ENCODE measurements around the gene HOXB6.

HOXB6 gene

GRCh38 chr17:48577946-48578615 lies 26.7 kb downstream of the HOXB6 start, which contains the start of gene HOXB4:
Gene HOXB4 (minus strand): TSS chr17:48578350. CDS start chr17:48578319, 31 bp downstream.
- no peak for DNase-seq

GRCh38 chr17:48577330-48577945 lies 27.3 kb downstream of the HOXB6 start:
- no peak for DNase-seq

GRCh38 chr17:48576479-48577309 lies 28.1 kb downstream of the HOXB6 start:
- no peak for DNase-seq

GRCh38 chr17:48575673-48576478 lies 28.9 kb downstream of the HOXB6 start:
- no peak for DNase-seq

- DNase-seq = no peak
These were observed 29.7 kb downstream of the HOXB6 start for GRCh38 chr17:48575066-48575582.

GRCh38 chr17:48574505-48575065 lies 30.2 kb downstream of the HOXB6 start:
- DNase-seq = no peak

- DNase-seq = no peak
These were observed 32.9 kb downstream of the HOXB6 start for GRCh38 chr17:48571826-48572417.

GRCh38 chr17:48571024-48571818 lies 33.6 kb downstream of the HOXB6 start:
- DNase-seq = no peak

- no peak for DNase-seq
These were observed 34.3 kb downstream of the HOXB6 start for GRCh38 chr17:48570325-48571023.

- DNase-seq = no peak
These were observed 35.0 kb downstream of the HOXB6 start for GRCh38 chr17:48569674-48570324.

GRCh38 chr17:48569240-48569582 lies 35.6 kb downstream of the HOXB6 start:
- DNase-seq = no peak

GRCh38 chr17:48568499-48569239 lies 36.1 kb downstream of the HOXB6 start:
- no peak for DNase-seq

- no peak for DNase-seq
These were observed 37.0 kb downstream of the HOXB6 start for GRCh38 chr17:48567646-48568354.

GRCh38 chr17:48567209-48567608 lies 37.6 kb downstream of the HOXB6 start:
- no peak for DNase-seq

GRCh38 chr17:48566717-48567116 lies 38.1 kb downstream of the HOXB6 start:
- DNase-seq = no peak

GRCh38 chr17:48565925-48566710 lies 38.7 kb downstream of the HOXB6 start:
- DNase-seq = no peak

- no peak for DNase-seq
These were observed 39.7 kb downstream of the HOXB6 start for GRCh38 chr17:48565022-48565554.

Data from NCI-H510A treated with DMSO at 0.1 percent for 48 hours (cell line).